ENCODE results near the gene TDRD12.

GRCh38 chr19:32748948-32749347 is 29.4 kb downstream of the TDRD12 start:
- TF ChIP-seq CTCF (IDR thresholded peaks at IDR 0.05), result no peak
- no peak for TF ChIP-seq POLR2A (IDR thresholded peaks at IDR 0.05)

Measured in heart left ventricle (tissue), 13 donors.